SK-N-SH treated with all-trans-retinoic acid at 6 μM for 48 hours (cell line): ENCODE data around the gene WDFY2.
"Not testable (repeated sequence)": the region's sequence is repeated elsewhere in the genome, so short reads cannot be mapped to it uniquely, and the experiment has no call there.

ENCODE experiments used
- ATAC-seq: fragments of 200-7000 bp; cut with Tn5 transposase; 3 replicates; pipeline ENCODE4 v1.9.1; 2020; ENCODE audit warnings: mild to moderate bottlenecking, moderate library complexity
- ARNTL ChIP-seq: fragments of 450-650 bp; formaldehyde crosslinking; IDR thresholded peaks from 2 replicates; pipeline ENCODE4 v1.5.0; 2020; ENCODE audit warnings: low read depth, mild to moderate bottlenecking, moderate library complexity, borderline replicate concordance
- BACH2 ChIP-seq: fragments of 250-450 bp; sonication (Bioruptor Pico); IDR thresholded peaks from 2 replicates; pipeline ENCODE4 v1.9.0; 2021; ENCODE audit warnings: mild to moderate bottlenecking, borderline replicate concordance
- CREB5 ChIP-seq: fragments of 250-450 bp; sonication (Bioruptor Pico); IDR thresholded peaks from 2 replicates; pipeline ENCODE4 v1.5.1; 2020; ENCODE audit warnings: low read depth, mild to moderate bottlenecking, moderate library complexity
- CSDC2 ChIP-seq: fragments of 250-450 bp; sonication (Bioruptor Pico); IDR thresholded peaks from 2 replicates; pipeline ENCODE4 v1.5.0; 2020; ENCODE audit warnings: mild to moderate bottlenecking, moderate library complexity
- ESRRG ChIP-seq: fragments of 250-450 bp; sonication (Bioruptor Pico); IDR thresholded peaks from 2 replicates; pipeline ENCODE4 v1.6.1; 2021; ENCODE audit warnings: mild to moderate bottlenecking
- GLIS3 ChIP-seq: fragments of 250-450 bp; sonication (Bioruptor Pico); IDR thresholded peaks from 2 replicates; pipeline ENCODE4 v1.5.0; 2020; ENCODE audit warnings: mild to moderate bottlenecking, moderate library complexity
- OSR1 ChIP-seq: fragments of 250-450 bp; sonication (Bioruptor Pico); IDR thresholded peaks from 2 replicates; pipeline ENCODE4 v1.8.0; 2022; ENCODE audit warnings: moderate library complexity, mild to moderate bottlenecking, inconsistent platforms
- POU6F1 ChIP-seq: fragments of 250-450 bp; sonication (Bioruptor Pico); IDR thresholded peaks from 2 replicates; pipeline ENCODE4 v1.8.0; 2021; ENCODE audit warnings: low read depth, mild to moderate bottlenecking, moderate library complexity, borderline replicate concordance
- PPARA ChIP-seq: fragments of 250-450 bp; sonication (Bioruptor Pico); IDR thresholded peaks from 2 replicates; pipeline ENCODE4 v1.5.0; 2020; ENCODE audit warnings: mild to moderate bottlenecking, borderline replicate concordance
- ZC3H10 ChIP-seq: fragments of 250-450 bp; sonication (Bioruptor Pico); IDR thresholded peaks from 2 replicates; pipeline ENCODE4 v1.5.1; 2021; ENCODE audit warnings: mild to moderate bottlenecking, moderate library complexity
- ZFP3 ChIP-seq: fragments of 250-450 bp; sonication (Bioruptor Pico); IDR thresholded peaks from 2 replicates; pipeline ENCODE4 v1.5.0; 2020; ENCODE audit warnings: mild to moderate bottlenecking, moderate library complexity
- ZFP30 ChIP-seq: fragments of 450-650 bp; formaldehyde crosslinking; IDR thresholded peaks from 2 replicates; pipeline ENCODE4 v1.5.0; 2022; ENCODE audit warnings: mild to moderate bottlenecking, moderate library complexity
- ZNF565 ChIP-seq: fragments of 450-650 bp; formaldehyde crosslinking; conservative IDR thresholded peaks from 2 replicates; pipeline ENCODE4 v1.5.0; 2020; ENCODE audit warnings: low read depth, mild to moderate bottlenecking, moderate library complexity
- ZNF8 ChIP-seq: fragments of 450-650 bp; formaldehyde crosslinking; IDR thresholded peaks from 2 replicates; pipeline ENCODE4 v1.5.0; 2020; ENCODE audit warnings: mild to moderate bottlenecking, moderate library complexity
- TF ChIP-seq, protein P1 (sequence below): fragments of 250-450 bp; sonication (Bioruptor Pico); IDR thresholded peaks from 2 replicates; pipeline ENCODE4 v1.5.1; 2021; ENCODE audit warnings: mild to moderate bottlenecking, moderate library complexity
- TF ChIP-seq, protein P2 (sequence below): fragments of 250-450 bp; sonication (Bioruptor Pico); IDR thresholded peaks from 2 replicates; pipeline ENCODE4 v1.5.0; 2020; ENCODE audit warnings: mild to moderate bottlenecking, moderate library complexity

WDFY2 gene

DNA sequence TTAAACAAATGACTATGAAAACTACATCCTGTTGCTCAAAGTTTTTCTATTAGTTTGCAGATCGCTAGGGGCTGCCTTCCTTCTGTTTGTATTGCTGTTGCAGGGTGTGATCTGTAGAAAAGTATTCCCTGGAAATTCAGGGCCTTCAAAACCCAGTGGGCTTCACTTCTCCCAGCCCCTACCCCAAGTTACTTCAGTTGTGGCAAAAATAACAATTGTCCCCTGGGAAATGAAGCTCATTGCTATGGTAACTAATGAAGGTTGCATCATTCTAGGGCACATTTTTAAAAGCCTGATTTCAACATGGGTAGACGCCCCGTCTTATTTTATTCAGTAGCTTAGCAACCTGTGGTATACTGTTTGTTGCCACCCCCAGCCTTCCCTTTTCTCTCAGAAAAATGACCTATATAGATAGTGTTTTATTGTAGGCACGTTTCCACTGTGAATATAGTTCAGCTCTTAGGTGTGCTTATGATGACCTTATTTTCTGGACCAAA, 60.9 kb downstream of the WDFY2 start:
- ATAC-seq, result no peak
- TF ChIP-seq ARNTL (CRISPR knock-in tag), result no peak
- TF ChIP-seq OSR1, result no peak
- TF ChIP-seq ZFP30 (CRISPR knock-in tag), result no peak
- no peak for TF ChIP-seq CSDC2 (CRISPR knock-in tag)
- no peak for TF ChIP-seq GLIS3
- no peak for TF ChIP-seq BACH2 (CRISPR knock-in tag)
- no peak for TF ChIP-seq ZNF8 (CRISPR knock-in tag)
- TF ChIP-seq, protein P1, sequence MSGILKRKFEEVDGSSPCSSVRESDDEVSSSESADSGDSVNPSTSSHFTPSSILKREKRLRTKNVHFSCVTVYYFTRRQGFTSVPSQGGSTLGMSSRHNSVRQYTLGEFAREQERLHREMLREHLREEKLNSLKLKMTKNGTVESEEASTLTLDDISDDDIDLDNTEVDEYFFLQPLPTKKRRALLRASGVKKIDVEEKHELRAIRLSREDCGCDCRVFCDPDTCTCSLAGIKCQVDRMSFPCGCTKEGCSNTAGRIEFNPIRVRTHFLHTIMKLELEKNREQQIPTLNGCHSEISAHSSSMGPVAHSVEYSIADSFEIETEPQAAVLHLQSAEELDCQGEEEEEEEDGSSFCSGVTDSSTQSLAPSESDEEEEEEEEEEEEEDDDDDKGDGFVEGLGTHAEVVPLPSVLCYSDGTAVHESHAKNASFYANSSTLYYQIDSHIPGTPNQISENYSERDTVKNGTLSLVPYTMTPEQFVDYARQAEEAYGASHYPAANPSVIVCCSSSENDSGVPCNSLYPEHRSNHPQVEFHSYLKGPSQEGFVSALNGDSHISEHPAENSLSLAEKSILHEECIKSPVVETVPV, result no peak

GRCh38 chr13:51645761-51646670, 61.8 kb downstream of the WDFY2 start:
- no peak for ATAC-seq
- TF ChIP-seq CREB5 (no peak), OSR1 (no peak)

GRCh38 chr13:51647067-51647466, 62.8 kb downstream of the WDFY2 start:
- TF ChIP-seq PPARA, result no peak
- TF ChIP-seq ZC3H10 (CRISPR knock-in tag), result no peak
- TF ChIP-seq ZNF8 (CRISPR knock-in tag), result no peak
- no peak for TF ChIP-seq ZFP3 (CRISPR knock-in tag)
- TF ChIP-seq GLIS3, result no peak
- TF ChIP-seq, protein P1, result no peak
- no peak for TF ChIP-seq POU6F1 (CRISPR knock-in tag)
- no peak for TF ChIP-seq CSDC2 (CRISPR knock-in tag)
- TF ChIP-seq, protein P2, sequence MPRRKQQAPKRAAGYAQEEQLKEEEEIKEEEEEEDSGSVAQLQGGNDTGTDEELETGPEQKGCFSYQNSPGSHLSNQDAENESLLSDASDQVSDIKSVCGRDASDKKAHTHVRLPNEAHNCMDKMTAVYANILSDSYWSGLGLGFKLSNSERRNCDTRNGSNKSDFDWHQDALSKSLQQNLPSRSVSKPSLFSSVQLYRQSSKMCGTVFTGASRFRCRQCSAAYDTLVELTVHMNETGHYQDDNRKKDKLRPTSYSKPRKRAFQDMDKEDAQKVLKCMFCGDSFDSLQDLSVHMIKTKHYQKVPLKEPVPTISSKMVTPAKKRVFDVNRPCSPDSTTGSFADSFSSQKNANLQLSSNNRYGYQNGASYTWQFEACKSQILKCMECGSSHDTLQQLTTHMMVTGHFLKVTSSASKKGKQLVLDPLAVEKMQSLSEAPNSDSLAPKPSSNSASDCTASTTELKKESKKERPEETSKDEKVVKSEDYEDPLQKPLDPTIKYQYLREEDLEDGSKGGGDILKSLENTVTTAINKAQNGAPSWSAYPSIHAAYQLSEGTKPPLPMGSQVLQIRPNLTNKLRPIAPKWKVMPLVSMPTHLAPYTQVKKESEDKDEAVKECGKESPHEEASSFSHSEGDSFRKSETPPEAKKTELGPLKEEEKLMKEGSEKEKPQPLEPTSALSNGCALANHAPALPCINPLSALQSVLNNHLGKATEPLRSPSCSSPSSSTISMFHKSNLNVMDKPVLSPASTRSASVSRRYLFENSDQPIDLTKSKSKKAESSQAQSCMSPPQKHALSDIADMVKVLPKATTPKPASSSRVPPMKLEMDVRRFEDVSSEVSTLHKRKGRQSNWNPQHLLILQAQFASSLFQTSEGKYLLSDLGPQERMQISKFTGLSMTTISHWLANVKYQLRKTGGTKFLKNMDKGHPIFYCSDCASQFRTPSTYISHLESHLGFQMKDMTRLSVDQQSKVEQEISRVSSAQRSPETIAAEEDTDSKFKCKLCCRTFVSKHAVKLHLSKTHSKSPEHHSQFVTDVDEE (CRISPR knock-in tag), result no peak
- no peak for ATAC-seq

GRCh38 chr13:51652193-51652592, 67.9 kb downstream of the WDFY2 start:
- ATAC-seq, result not testable (repeated sequence)

DNA sequence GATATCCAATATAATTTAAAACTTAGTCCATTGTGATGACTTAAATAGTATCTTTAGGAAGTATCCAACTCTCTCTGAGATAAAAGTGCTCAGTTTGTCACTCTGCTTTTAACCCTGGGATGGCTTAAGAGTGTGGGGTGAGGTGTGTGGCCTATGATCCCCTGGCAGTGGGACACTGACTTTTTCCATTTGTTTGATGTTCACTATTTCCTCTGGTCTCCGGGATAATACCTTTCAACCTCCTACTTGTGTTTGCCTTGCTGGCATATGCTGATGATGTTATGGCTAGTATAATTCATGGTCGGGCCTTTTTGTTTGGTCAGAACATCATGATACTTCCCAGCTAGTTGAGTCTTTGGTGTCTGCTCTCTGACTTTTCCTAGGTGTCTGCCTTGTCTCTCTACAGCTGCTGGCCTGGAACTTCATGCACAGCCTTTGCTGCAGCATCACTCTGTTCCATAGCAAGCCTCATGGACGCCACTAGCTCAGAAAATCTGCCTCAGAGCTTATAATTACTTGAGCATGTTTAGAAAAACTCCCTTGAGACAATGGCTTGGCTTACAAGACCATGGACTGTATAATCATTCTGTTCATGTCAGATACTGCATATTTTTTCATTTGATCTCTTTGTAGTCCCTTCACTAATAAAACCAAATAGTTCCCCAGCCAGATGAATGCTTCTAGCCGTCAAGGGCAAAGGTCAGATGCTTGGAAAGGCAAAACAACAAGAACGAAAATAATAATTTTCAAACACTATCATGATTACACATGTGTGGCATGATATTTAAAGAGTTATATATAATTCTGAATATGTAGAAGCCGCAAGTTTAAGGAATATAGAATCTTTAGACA, 75.2 kb downstream of the WDFY2 start:
- ATAC-seq, result no peak
- TF ChIP-seq CREB5 (no peak), ESRRG (CRISPR knock-in tag) (no peak), ZNF565 (CRISPR knock-in tag) (no peak), POU6F1 (CRISPR knock-in tag) (no peak), GLIS3 (no peak), ZFP30 (CRISPR knock-in tag) (no peak), ZC3H10 (CRISPR knock-in tag) (no peak)
